ENCODE measurements around the gene CELA3A.
"Not testable (repeated sequence)": the region's sequence is repeated elsewhere in the genome, so short reads cannot be mapped to it uniquely, and the experiment has no call there.

GRCh38 chr1:21978209-21978608 lies 23.2 kb upstream of the CELA3A start:
- not testable (repeated sequence) for TF ChIP-seq REST, ZNF785, ZBTB1, ZNF350, GLI4, ZNF600, YY1, KLF16, ZNF239 (tag by site-specific recombination; IDR thresholded peaks at IDR 0.05)

All from HEK293 (cell line).